ENCODE data around the gene USP46.
A peak's percentile ranks its signal among the peaks of the same experiment; 100 is the strongest.

USP46 gene

DNA sequence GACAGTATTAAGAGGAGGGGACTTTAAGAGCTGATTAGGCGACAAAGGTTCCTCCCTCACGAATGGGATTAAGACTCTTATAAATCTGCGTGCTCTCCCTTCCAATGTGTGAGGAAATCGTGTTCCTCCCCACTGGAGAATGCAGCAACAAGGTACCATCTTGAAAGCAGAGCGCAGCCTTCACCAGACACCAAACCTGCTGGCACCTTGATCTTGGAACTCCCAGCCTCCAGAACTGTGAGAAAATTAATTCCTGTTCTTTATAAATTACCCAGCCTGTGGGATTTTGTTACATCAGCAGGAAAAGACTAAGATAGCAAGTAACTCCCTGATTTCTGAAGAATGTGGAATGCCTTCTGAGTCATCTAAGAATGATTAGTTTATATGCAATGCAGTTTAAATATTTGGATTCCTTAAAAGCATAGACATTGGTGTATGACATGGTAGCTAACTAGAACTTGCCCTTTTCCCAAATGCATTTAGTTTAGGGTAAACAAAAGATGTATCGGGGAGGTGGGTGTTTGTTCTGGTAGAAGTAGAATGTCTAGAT lies 86.1 kb downstream of the USP46 start:
- no peak for DNase-seq
- Mint-ChIP-seq H3K9me3 (no peaks in the 10 kb centered on the region), H3K36me3 (ENCODE audit: insufficient read depth) (no peaks in the 10 kb centered on the region), H3K4me3 (no peak overlapping the region), H3K27ac (no peak overlapping the region), H3K27me3 (peaks cover 12 to 53% of the 10 kb centered on the region in 2 donors), H3K4me1 (ENCODE audit: low read depth in 2 of 2) (no peaks in the 10 kb centered on the region)
- no peak for ATAC-seq (replicated peaks)

DNA sequence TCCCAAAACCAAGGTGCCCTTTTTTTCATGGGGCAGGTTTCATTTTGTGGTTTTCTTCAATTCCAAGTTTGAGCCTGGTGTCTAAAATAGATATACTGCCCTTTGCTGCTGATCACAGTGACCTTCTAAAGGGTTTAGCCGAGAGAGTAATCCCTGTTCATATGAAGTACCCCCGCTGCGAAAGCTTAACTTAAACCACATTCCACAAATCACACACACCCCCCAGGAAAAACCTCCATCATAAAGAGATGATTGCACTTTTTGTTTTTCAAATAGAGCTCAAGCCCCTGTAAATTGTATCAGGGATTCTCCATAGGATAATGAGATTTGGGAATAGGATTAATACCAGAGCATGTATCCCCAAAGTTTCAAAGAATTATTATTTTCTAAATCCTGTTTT lies 90.8 kb downstream of the USP46 start:
- no peak for DNase-seq
- no peak overlapping the region for H3K4me3 Mint-ChIP-seq
- ATAC-seq (replicated peaks) = no peak
- no peaks in the 10 kb centered on the region for H3K4me1 Mint-ChIP-seq (ENCODE audit: low read depth in 2 of 2)
- H3K27me3 Mint-ChIP-seq = peaks cover 9 to 38% of the 10 kb centered on the region in 2 donors
- no peaks in the 10 kb centered on the region for H3K36me3 Mint-ChIP-seq (ENCODE audit: insufficient read depth)
- no peaks in the 10 kb centered on the region for H3K9me3 Mint-ChIP-seq
- no peak overlapping the region for H3K27ac Mint-ChIP-seq

DNA sequence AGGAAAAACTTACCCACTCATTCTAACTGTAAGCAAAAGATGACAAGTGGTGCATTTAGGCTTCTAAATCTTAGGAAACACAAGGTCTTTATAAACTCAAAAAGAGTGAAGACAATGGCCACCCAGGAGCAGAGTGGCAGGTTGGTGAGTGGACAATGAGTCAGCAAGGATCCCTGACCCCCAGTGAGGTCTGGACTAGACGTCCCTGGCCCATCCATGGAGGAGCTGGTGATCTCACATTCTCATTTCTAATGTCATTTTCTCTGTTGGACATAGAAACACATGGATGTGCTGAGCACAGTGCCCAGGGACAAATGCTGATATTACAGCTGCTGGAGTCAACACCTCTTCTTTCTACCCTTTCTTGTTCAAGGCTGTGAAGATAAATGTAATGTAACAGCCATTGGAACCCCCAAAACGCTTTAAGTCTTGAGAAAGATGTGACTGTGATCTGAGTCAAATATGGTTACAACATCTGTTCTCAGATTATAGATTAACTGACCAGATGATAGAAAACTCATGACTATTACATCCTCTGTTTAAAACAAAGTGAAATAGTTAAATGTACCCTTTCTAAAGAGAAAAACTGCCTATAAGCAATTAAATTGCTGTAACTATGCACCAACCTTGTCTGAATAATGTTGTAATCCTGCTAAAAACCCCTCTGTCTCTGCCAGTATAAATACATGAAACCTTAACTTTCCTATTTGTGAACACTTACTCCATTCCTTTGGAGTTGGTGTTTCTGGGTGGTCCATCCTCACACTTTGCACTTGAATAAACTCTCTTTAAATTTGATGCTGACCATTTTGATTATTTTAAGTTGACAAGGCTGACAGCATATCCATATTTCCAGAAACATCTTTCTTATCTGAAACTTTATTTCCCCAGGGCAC lies 92.7 kb downstream of the USP46 start:
- no peak overlapping the region for H3K27ac Mint-ChIP-seq
- no peaks in the 10 kb centered on the region for H3K4me1 Mint-ChIP-seq (ENCODE audit: low read depth in 2 of 2)
- no peak for DNase-seq
- peaks cover 24 to 41% of the 10 kb centered on the region in 2 donors for H3K27me3 Mint-ChIP-seq
- no peak overlapping the region for H3K4me3 Mint-ChIP-seq
- H3K36me3 Mint-ChIP-seq (ENCODE audit: insufficient read depth) = no peaks in the 10 kb centered on the region
- ATAC-seq (replicated peaks) = no peak
- no peaks in the 10 kb centered on the region for H3K9me3 Mint-ChIP-seq

DNA sequence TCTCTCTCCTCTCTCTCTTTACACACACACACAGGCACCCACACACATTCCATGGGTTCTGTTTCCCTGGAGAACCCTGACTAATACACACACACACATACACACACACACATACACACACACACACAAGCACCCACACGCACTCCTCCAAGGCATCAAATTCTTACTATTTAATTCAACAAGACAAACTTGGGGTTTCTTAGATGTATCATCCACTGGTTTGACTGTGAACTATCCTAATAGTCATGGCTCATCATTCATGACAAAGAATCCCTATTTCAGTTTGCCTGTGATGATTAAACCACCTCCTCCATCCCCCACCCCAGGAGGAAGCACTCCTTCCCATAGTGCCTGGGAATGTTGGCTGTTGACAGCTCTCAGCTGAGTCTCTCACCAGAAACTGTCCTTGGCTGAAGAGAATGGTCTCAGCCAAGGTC lies 98.2 kb downstream of the USP46 start:
- no peak for ATAC-seq (replicated peaks)
- DNase-seq = no peak
- H3K9me3 Mint-ChIP-seq = no peaks in the 10 kb centered on the region
- no peak overlapping the region for H3K27ac Mint-ChIP-seq
- no peak overlapping the region for H3K4me3 Mint-ChIP-seq
- no peaks in the 10 kb centered on the region for H3K36me3 Mint-ChIP-seq (ENCODE audit: insufficient read depth)
- H3K4me1 Mint-ChIP-seq (ENCODE audit: low read depth in 2 of 2) = no peaks in the 10 kb centered on the region
- peaks cover 30 to 53% of the 10 kb centered on the region in 2 donors for H3K27me3 Mint-ChIP-seq

DNA sequence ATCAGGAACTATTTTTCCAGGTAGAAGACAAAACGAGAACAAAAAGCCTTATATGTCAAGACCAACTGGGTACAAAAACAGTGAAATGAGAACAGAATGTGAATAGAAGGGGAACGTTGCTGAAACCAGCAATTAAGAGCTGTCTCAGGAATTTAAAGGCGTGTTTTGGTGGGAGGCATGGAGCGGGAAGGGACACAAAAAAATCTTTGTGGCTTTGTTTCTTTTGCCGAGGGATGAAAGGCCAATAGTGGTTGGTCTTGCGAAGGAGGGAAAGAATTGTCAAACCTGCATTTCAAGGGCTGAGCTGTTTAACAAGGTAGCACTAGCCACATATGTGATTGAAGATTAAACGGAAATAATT lies 103.8 kb downstream of the USP46 start:
- Mint-ChIP-seq H3K27me3 (peaks cover 42 to 47% of the 10 kb centered on the region in 2 donors), H3K36me3 (ENCODE audit: insufficient read depth) (no peaks in the 10 kb centered on the region), H3K4me3 (no peak overlapping the region), H3K9me3 (no peaks in the 10 kb centered on the region), H3K27ac (no peak overlapping the region), H3K4me1 (ENCODE audit: low read depth in 2 of 2) (no peaks in the 10 kb centered on the region)
- no peak for DNase-seq
- ATAC-seq (replicated peaks) = no peak

DNA sequence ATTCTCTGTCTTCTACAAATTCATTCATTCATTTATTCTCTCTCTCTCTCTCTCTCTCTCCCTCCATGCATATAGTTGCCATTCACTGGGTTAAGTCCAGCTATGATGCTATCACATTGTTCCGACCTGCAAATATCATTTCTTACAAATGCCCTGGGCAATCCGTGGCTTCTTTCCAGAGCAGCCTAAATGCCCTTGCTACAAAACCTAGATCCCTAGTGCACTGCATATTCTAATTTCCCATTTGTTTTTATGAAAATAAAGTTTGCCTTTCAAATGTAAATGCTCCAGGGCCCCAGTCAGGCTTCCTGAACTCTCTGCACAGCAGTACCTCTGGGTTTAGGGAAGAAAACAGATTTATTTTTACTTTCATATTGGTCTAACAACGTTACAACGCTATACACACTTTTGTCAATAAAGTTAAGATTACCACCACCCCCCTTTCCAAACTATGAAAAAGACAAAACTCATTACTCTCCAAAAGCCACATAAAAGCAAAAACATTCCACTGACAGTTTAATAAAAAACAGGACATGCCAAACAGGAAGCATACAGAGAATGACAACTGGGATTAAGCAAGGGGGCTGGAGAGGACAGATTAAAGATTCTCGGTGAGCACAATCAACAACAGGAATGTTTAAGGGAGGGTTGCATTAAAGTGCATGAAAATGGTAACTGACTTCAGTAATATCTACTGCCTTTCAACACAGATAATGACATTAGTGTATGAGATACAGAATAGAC lies 104.3 kb downstream of the USP46 start:
- Mint-ChIP-seq H3K4me1 (ENCODE audit: low read depth in 2 of 2) (no peaks in the 10 kb centered on the region), H3K9me3 (no peaks in the 10 kb centered on the region), H3K27ac (no peak overlapping the region), H3K4me3 (no peak overlapping the region), H3K27me3 (peaks cover 46 to 52% of the 10 kb centered on the region in 2 donors), H3K36me3 (ENCODE audit: insufficient read depth) (no peaks in the 10 kb centered on the region)
- DNase-seq (no peak), ATAC-seq (replicated peaks) (no peak)

DNA sequence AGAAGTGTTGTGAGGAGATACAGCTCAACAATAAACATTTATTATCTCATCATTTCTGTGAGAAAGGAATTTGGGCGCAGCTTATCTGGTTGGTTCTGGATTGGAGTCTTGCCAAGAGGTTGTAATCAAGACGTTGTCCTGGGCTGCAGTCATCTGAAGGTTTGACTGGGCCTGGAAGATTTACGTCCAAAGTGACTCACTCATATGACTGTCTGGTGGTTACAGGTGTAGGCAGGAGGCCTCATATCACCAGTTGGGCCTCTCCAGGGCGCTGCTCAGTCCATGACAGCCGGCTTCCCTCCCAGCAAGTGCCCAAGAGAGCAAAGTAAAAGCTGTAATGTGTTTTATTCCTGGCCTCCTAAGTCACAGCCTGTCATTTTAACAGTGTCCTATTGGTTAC lies 106.3 kb downstream of the USP46 start:
- Mint-ChIP-seq H3K27me3 (peaks cover 54 to 66% of the 10 kb centered on the region in 2 donors), H3K4me3 (no peak overlapping the region), H3K36me3 (ENCODE audit: insufficient read depth) (no peaks in the 10 kb centered on the region), H3K4me1 (ENCODE audit: low read depth in 2 of 2) (no peaks in the 10 kb centered on the region), H3K27ac (no peak overlapping the region), H3K9me3 (no peaks in the 10 kb centered on the region)
- DNase-seq (no peak), ATAC-seq (replicated peaks) (no peak)

DNA sequence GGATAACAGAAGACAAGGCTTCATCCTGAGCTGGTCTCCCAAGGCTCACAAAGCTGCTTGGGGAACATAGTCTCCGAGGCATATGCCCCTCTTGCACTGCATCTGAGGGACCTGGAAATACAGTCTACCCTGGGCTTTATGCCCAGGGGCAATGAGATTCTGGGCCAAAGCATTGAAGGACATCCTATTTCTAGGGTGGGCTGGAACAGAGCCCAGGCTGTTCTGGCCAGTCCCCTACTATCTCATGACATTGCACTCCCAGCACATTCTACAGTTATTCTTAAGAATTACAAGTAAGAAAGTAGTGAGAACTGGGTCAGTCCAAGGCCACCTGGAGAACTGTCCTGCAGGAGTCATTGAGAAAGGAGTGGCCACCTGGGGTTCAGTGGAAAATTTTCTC lies 107.6 kb downstream of the USP46 start:
- Mint-ChIP-seq H3K27me3 (peaks cover 48 to 57% of the 10 kb centered on the region in 2 donors), H3K4me1 (ENCODE audit: low read depth in 2 of 2) (no peaks in the 10 kb centered on the region), H3K27ac (no peak overlapping the region), H3K36me3 (ENCODE audit: insufficient read depth) (no peaks in the 10 kb centered on the region), H3K4me3 (no peak overlapping the region), H3K9me3 (no peaks in the 10 kb centered on the region)
- ATAC-seq (replicated peaks) (no peak), DNase-seq (no peak)

DNA sequence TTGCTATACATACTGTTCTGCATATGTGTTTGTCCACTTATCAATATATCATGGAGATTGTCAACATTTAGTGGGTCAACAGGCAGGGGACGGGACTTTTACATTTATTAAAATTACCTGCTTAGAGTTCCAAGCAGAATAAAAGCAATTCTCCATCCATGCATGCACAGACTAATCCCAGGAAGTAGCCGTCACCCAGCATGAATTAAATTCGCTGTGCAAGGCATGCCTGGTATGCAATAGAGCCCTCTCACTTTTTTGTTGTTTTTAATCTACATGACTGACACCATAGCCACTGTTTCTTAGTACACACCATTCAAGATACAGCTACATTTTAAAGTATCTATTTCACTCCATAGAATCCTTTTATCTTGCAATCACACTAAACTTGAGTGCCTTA lies 108.9 kb downstream of the USP46 start:
- H3K27me3 Mint-ChIP-seq = peaks cover 46 to 50% of the 10 kb centered on the region in 2 donors
- H3K4me1 Mint-ChIP-seq (ENCODE audit: low read depth in 2 of 2) = peaks cover 0 to 4% of the 10 kb centered on the region in 2 donors
- no peaks in the 10 kb centered on the region for H3K9me3 Mint-ChIP-seq
- H3K36me3 Mint-ChIP-seq (ENCODE audit: insufficient read depth) = no peaks in the 10 kb centered on the region
- ATAC-seq (replicated peaks) (no peak), DNase-seq (no peak)
- H3K4me3 Mint-ChIP-seq = no peak overlapping the region
- H3K27ac Mint-ChIP-seq = no peak overlapping the region

DNA sequence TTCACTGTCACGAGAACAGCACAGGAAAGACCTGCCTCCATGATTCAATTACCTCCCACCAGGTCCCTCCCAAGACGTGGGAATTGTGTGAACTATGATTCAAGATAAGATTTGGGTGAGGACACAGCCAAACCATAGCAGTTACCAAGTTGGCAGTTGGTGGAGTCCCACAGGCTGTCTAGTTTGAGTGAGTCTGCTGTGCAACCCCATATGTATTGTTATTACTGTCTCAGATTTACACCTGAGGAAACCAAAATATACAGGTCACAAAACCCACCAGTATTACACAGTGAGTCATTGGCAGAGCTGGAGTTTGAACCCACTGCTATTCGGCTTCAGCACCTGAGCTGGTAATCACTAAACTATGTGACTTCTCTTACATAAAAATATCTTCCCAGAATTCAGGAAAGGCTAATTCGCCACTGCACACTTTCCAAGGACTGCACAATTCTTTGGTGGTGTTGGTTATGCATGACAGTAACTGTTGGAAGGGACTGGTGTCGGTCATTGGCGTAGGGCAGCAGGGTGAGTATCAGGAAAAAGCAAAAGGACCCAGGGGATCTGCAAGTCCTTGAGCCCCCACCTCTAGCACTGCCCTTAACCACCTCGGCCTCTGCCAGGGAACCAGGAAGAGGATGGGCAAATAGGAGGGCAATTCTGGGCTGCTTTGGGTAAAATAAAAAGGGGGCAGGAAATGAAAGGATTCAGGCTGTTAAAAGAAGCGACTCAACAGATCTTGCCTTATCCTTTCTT lies 110.1 kb downstream of the USP46 start:
- H3K36me3 Mint-ChIP-seq (ENCODE audit: insufficient read depth) = no peaks in the 10 kb centered on the region
- H3K9me3 Mint-ChIP-seq = no peaks in the 10 kb centered on the region
- H3K4me3 Mint-ChIP-seq = no peak overlapping the region
- no peak for DNase-seq
- H3K4me1 Mint-ChIP-seq (ENCODE audit: low read depth in 2 of 2) = peaks cover 0 to 4% of the 10 kb centered on the region in 2 donors
- ATAC-seq (replicated peaks) = no peak
- no peak overlapping the region for H3K27ac Mint-ChIP-seq
- H3K27me3 Mint-ChIP-seq = peaks cover 35 to 50% of the 10 kb centered on the region in 2 donors

DNA sequence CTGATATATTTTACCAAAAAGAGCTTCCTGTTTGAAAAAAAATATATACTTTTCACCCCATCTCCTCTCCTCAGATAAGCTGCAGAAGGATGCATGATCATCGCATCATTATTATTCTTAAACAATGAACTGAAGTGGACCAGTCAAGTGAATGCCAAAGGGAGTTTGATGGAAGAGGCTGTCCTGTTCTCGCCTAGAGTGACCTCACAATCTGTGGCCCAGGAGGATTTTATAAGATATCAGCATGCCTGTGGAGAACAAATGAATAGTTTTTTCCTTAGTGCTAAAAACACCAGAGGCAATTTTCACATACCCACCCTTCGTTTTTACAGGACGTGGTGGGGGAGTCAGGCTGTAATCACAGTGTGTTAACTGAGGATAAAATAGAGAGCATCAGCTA lies 112.7 kb downstream of the USP46 start:
- Mint-ChIP-seq H3K4me1 (ENCODE audit: low read depth in 2 of 2) (peaks cover 0 to 4% of the 10 kb centered on the region in 2 donors), H3K36me3 (ENCODE audit: insufficient read depth) (no peaks in the 10 kb centered on the region), H3K27me3 (peaks cover 20 to 38% of the 10 kb centered on the region in 2 donors), H3K4me3 (no peak overlapping the region), H3K27ac (no peak overlapping the region), H3K9me3 (no peaks in the 10 kb centered on the region)
- DNase-seq (no peak), ATAC-seq (replicated peaks) (no peak)

DNA sequence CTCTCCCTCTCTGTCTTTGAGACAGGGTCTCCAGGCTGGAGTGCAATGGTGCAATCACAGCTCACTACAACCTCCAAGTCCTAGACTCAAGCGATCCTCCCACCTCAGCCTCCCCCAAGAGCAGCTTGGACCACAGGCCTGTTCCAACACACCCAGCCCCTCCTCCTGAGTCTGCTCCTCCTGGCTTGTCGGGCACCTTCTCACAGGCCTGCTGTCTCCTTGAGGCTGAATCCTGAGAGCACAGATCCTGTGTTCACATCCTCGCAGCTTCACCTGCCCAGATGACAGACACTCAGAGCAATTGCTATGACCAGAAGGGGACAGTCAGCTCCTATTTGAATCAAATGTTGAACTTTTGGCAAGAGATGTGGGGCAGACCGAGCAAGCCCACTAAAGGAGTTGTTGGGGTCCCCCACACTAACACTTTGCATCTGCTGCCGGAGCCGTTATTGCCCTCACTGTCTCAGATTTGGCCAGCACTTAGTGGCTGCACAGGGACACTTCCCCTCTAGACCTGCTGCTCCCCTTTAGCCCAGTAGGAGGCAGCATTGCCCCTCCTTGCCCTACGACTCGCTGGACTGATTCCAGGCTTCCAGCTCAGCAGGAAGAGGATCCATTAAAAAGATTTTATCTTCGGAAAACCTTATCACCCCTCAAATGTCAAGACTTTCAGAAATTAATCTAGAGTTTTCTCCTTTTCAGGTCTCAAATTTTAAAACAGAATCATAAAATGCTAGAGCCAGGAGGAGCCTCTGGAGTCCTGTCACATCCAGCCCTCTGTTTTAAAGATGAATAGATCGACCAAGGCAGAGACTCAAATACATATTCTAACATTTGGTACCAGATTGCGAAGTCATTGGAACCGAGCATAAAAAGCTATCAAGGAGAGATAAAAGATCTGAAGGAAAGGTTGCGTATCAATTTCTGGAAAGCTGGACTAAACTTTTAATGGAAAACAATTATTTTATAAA lies 113.7 kb downstream of the USP46 start:
- peaks cover 0 to 4% of the 10 kb centered on the region in 2 donors for H3K4me1 Mint-ChIP-seq (ENCODE audit: low read depth in 2 of 2)
- ATAC-seq (replicated peaks) (no peak), DNase-seq (peak; percentile 31 to 53 (median 34))
- no peaks in the 10 kb centered on the region for H3K9me3 Mint-ChIP-seq
- H3K27me3 Mint-ChIP-seq = peaks cover 14 to 30% of the 10 kb centered on the region in 2 donors
- H3K4me3 Mint-ChIP-seq = no peak overlapping the region
- no peaks in the 10 kb centered on the region for H3K36me3 Mint-ChIP-seq (ENCODE audit: insufficient read depth)
- peak overlapping the region in 1 of 2 donors; percentile 30 for H3K27ac Mint-ChIP-seq

All from effector memory CD8-positive, alpha-beta T cell (primary cell).